Fibroblast of lung (primary cell): ENCODE results near the gene SPAG9.

ENCODE experiments used
- CTCF ChIP-seq, 2 donors: IDR thresholded peaks in 1 of 2; conservative IDR thresholded peaks in 1 of 2; 1 replicate in 1 of 2; 2 replicates in 1 of 2; pipeline ENCODE4 v1.5.1; 2011 to 2012; ENCODE audit warnings: low read length in 2 of 2, control low read depth in 1 of 2, inconsistent platforms in 1 of 2, low read depth in 1 of 2, mild to moderate bottlenecking in 1 of 2
- EZH2 ChIP-seq: IDR thresholded peaks from 2 replicates; pipeline ENCODE4 v1.5.1; 2012; ENCODE audit warnings: low read length, control low read depth, mild to moderate bottlenecking; ENCODE audit errors: missing control alignments

GRCh38 chr17:50952889-50953288 is 167.8 kb downstream of the SPAG9 start:
- no peak for TF ChIP-seq EZH2
- TF ChIP-seq CTCF (conservative IDR thresholded peaks at IDR 0.05 in 1 of 2, IDR thresholded peaks at IDR 0.05 in 1 of 2; ENCODE audit: low read depth in 1 of 2, low read length in 2 of 2), result no peak
